Endodermal cell (in vitro differentiated cells): ENCODE data around the gene CD2. TPM values are rescaled to one million over a fixed set of nuclear protein-coding genes. Genes with fewer than 3 reads are reported as not detected.

Experiments
- DNase-seq: peaks from one replicate; pipeline ENCODE4 v3.0.0-alpha.2; 2017
- H3K27ac ChIP-seq: 2 replicates; pipeline ENCODE4 v1.5.1; 2013; ENCODE audit warnings: mild to moderate bottlenecking, low read depth, low read length, moderate library complexity
- H3K27me3 ChIP-seq: 2 replicates; pipeline ENCODE4 v1.6.1; 2013; ENCODE audit warnings: mild to moderate bottlenecking, low read length, moderate library complexity; ENCODE audit not compliant: insufficient read depth, control insufficient read depth, poor library complexity, severe bottlenecking
- H3K36me3 ChIP-seq: 2 replicates; pipeline ENCODE4 v1.7.0; 2013; ENCODE audit warnings: mild to moderate bottlenecking, low read length, moderate library complexity; ENCODE audit not compliant: control insufficient read depth, insufficient read depth
- H3K4me1 ChIP-seq: one replicate; pipeline ENCODE4 v1.7.0; 2013; ENCODE audit warnings: low read length; ENCODE audit not compliant: control insufficient read depth, insufficient read depth
- H3K4me3 ChIP-seq: 2 replicates; pipeline ENCODE4 v1.5.1; 2013; ENCODE audit warnings: mild to moderate bottlenecking, low read length, moderate library complexity
- H3K9ac ChIP-seq: 2 replicates; pipeline ENCODE4 v1.6.1; 2013; ENCODE audit warnings: mild to moderate bottlenecking, low read length, moderate library complexity; ENCODE audit not compliant: poor library complexity, severe bottlenecking; ENCODE audit errors: extremely low read depth
- H3K9me3 ChIP-seq: 2 replicates; pipeline ENCODE4 v1.6.1; 2013; ENCODE audit warnings: mild to moderate bottlenecking, low read length, moderate library complexity; ENCODE audit not compliant: control insufficient read depth
- H3K27ac Mint-ChIP-seq: 2 replicates; pipeline ENCODE4 v1.8.0; 2020; ENCODE audit warnings: mixed read lengths
- H3K27me3 Mint-ChIP-seq: 2 replicates; pipeline ENCODE4 v1.8.0; 2021; ENCODE audit warnings: mild to moderate bottlenecking, mixed read lengths; ENCODE audit not compliant: insufficient read depth
- H3K36me3 Mint-ChIP-seq: 2 replicates; pipeline ENCODE4 v1.8.0; 2020; ENCODE audit warnings: low read depth, mixed read lengths
- H3K4me1 Mint-ChIP-seq: 2 replicates; pipeline ENCODE4 v1.8.0; 2020; ENCODE audit warnings: mixed read lengths
- H3K4me3 Mint-ChIP-seq: 2 replicates; pipeline ENCODE4 v1.8.0; 2020; ENCODE audit warnings: mild to moderate bottlenecking, moderate library complexity, mixed read lengths
- H3K9me3 Mint-ChIP-seq: 2 replicates; pipeline ENCODE4 v1.8.0; 2020; ENCODE audit warnings: mild to moderate bottlenecking, mixed read lengths
- CTCF ChIP-seq: fragments of 200-600 bp; sonication (generic); conservative IDR thresholded peaks from 2 replicates; pipeline ENCODE4 v1.5.0; 2021; ENCODE audit warnings: antibody characterized with exemption, mild to moderate bottlenecking
- WGBS, 2 experiments: methylation state at CpG; one replicate each; pipeline versions ENCODE4 v1.1.5 to v1.1.7; 2013; ENCODE audit warnings: missing lambda C conversion rate in 2 of 2, mixed read lengths in 1 of 2; ENCODE audit not compliant: insufficient coverage in 1 of 2, insufficient read length in 1 of 2; 5-methylcytosine and 5-hydroxymethylcytosine counted together
- total RNA-seq, 2 donors: library from RNA; stranded (reverse); fragmentation: NEBNext Ultra II Directional in 1 of 2; extraction: Animal tissue kit (Norgen Biotek cat#: 25700) in 1 of 2; gene quantifications; 2 replicates in 1 of 2; 3 replicates in 1 of 2; pipeline ENCODE4 v1.2.1, GENCODE V29; 2021

The CD2 gene
- total RNA-seq, 2 donors from 2014 or later = not detected

- Mint-ChIP-seq H3K4me1 (no peaks in the 10 kb centered on the region), H3K27me3 (peaks cover 2% of the 10 kb centered on the region), H3K36me3 (no peaks in the 10 kb centered on the region), H3K9me3 (no peaks in the 10 kb centered on the region), H3K27ac (no peak overlapping the region), H3K4me3 (no peak overlapping the region)
- TF ChIP-seq CTCF = peak; percentile 89
- no peaks in the 10 kb centered on the region for H3K9me3 ChIP-seq
- no peak overlapping the region for H3K9ac ChIP-seq
- no peaks in the 10 kb centered on the region for H3K4me1 ChIP-seq
- no peaks in the 10 kb centered on the region for H3K27me3 ChIP-seq
- DNase-seq = peak; percentile 83
- H3K27ac ChIP-seq = no peak overlapping the region
- H3K36me3 ChIP-seq = no peaks in the 10 kb centered on the region
- H3K4me3 ChIP-seq = no peak overlapping the region
- 63 to 67% methylated on average over 3 to 7 of the region's 7 CpGs for WGBS, 2 experiments
Observed at GRCh38 chr1:116724765-116725375, 29.4 kb upstream of the CD2 start.

GRCh38 chr1:116725798-116726197, 28.4 kb upstream of the CD2 start:
- Mint-ChIP-seq H3K4me3 (no peak overlapping the region), H3K4me1 (no peaks in the 10 kb centered on the region), H3K27ac (no peak overlapping the region), H3K9me3 (no peaks in the 10 kb centered on the region), H3K27me3 (peaks cover 2% of the 10 kb centered on the region), H3K36me3 (no peaks in the 10 kb centered on the region)
- Histone ChIP-seq H3K4me1 (no peaks in the 10 kb centered on the region), H3K9ac (no peak overlapping the region), H3K9me3 (no peaks in the 10 kb centered on the region), H3K27me3 (no peaks in the 10 kb centered on the region), H3K27ac (no peak overlapping the region), H3K4me3 (no peak overlapping the region), H3K36me3 (no peaks in the 10 kb centered on the region)
- 64 to 100% methylated on average over 2 to 3 of the region's 3 CpGs for WGBS, 2 experiments
- TF ChIP-seq CTCF = no peak
- no peak for DNase-seq

DNA sequence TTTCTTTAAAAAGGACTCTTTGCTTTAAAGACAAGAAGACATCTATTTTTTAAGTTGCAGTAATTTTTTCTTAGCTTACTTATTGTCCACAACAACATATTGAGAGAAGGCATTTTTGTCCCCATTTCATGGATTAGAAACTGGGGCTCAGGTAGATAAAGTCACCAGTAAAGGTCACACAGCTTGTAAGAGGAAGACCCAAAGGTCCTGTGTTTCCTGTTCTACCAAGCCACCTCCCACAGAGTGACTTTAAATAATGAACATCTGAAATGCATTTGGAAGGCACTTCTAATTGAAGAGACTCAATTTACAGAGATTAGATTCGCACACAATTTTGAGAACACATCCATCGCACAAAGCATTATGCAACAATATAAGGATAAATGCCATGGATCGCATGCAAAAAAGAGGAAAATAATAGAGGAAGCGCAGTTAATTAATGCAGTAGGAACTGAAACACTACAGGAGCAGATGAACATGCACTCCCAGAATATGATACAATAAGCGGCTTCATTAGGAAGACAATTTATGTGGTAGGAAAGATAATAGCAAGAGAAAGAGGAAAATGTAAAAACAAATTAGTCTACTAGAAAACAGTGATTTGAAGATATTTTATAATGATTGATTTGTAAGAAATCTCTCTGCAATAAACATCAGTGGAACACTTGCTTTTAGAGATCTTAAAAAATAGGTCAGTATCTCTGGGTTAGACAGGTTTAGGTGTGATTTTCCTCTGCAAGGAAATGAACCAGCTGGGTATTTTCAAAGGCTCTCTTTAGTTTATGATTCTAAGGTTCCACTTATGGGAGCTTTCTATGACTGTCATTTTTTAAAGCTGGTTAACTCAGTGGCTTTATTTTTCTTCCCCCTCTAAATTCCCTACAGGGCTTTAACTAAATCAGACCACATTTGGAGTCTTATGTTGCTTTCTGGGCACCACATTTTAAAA, 27.1 kb upstream of the CD2 start:
- no peak overlapping the region for H3K27ac Mint-ChIP-seq
- no peaks in the 10 kb centered on the region for H3K9me3 ChIP-seq
- no peak overlapping the region for H3K27ac ChIP-seq
- H3K9me3 Mint-ChIP-seq = no peaks in the 10 kb centered on the region
- no peaks in the 10 kb centered on the region for H3K4me1 ChIP-seq
- WGBS, 2 experiments = 94 to 100% methylated on average over 3 to 5 of the region's 5 CpGs
- DNase-seq = no peak
- H3K4me3 Mint-ChIP-seq = no peak overlapping the region
- no peaks in the 10 kb centered on the region for H3K27me3 Mint-ChIP-seq
- TF ChIP-seq CTCF = no peak
- no peak overlapping the region for H3K4me3 ChIP-seq
- no peaks in the 10 kb centered on the region for H3K27me3 ChIP-seq
- no peaks in the 10 kb centered on the region for H3K4me1 Mint-ChIP-seq
- no peaks in the 10 kb centered on the region for H3K36me3 ChIP-seq
- no peaks in the 10 kb centered on the region for H3K36me3 Mint-ChIP-seq
- no peak overlapping the region for H3K9ac ChIP-seq
